HK-2 (cell line): ENCODE results near the gene SF1.

Experiments
- DNase-seq: peaks from one replicate; pipeline ENCODE4 v3.0.0-alpha.2; 2018; ENCODE audit not compliant: unreplicated experiment

The SF1 gene

GRCh38 chr11:64723907-64724862 is 54.2 kb downstream of the SF1 start:
- DNase-seq, result no peak

GRCh38 chr11:64723117-64723906 is 55.0 kb downstream of the SF1 start, which contains the start of gene NRXN2:
NRXN2 (minus strand) TSS chr11:64723197; CDS start chr11:64713699, 9,498 bp downstream.
- DNase-seq, result peak; percentile 70

- no peak for DNase-seq
These were observed 55.9 kb downstream of the SF1 start for GRCh38 chr11:64722141-64723065.

GRCh38 chr11:64721359-64721699 is 57.0 kb downstream of the SF1 start:
- DNase-seq, result no peak

GRCh38 chr11:64720640-64721358 is 57.5 kb downstream of the SF1 start:
- no peak for DNase-seq

GRCh38 chr11:64720167-64720566 is 58.2 kb downstream of the SF1 start:
- DNase-seq, result no peak

- no peak for DNase-seq
These were observed 58.9 kb downstream of the SF1 start for GRCh38 chr11:64719406-64719805.

GRCh38 chr11:64718780-64719124 is 59.6 kb downstream of the SF1 start:
- DNase-seq, result no peak

- no peak for DNase-seq
These were observed 60.1 kb downstream of the SF1 start for GRCh38 chr11:64718084-64718779.

- DNase-seq, result no peak
These were observed 61.1 kb downstream of the SF1 start for GRCh38 chr11:64717268-64717578.

- no peak for DNase-seq
These were observed 61.7 kb downstream of the SF1 start for GRCh38 chr11:64716473-64717267.

GRCh38 chr11:64715756-64716472 is 62.4 kb downstream of the SF1 start:
- DNase-seq, result no peak

GRCh38 chr11:64715110-64715509 is 63.2 kb downstream of the SF1 start:
- DNase-seq, result no peak

- no peak for DNase-seq
These were observed 63.7 kb downstream of the SF1 start for GRCh38 chr11:64714666-64715065.
